GM12873 (cell line): Measurements from ENCODE around the gene KIF23.

Experiments used
- CTCF ChIP-seq: IDR thresholded peaks from 2 replicates; pipeline ENCODE4 v1.5.1; 2012; ENCODE audit warnings: low read depth, mild to moderate bottlenecking, moderate library complexity, low read length, control low read depth; ENCODE audit not compliant: insufficient read depth; ENCODE audit errors: missing control alignments

KIF23 gene

GRCh38 chr15:69380100-69380725, 33.9 kb upstream of the KIF23 start:
- TF ChIP-seq CTCF, result no peak

GRCh38 chr15:69380726-69381105, 33.4 kb upstream of the KIF23 start:
- no peak for TF ChIP-seq CTCF

- TF ChIP-seq CTCF, result no peak
Observed at GRCh38 chr15:69384626-69385598, 29.2 kb upstream of the KIF23 start.

- no peak for TF ChIP-seq CTCF
Observed at GRCh38 chr15:69385831-69386230, 28.3 kb upstream of the KIF23 start.

- TF ChIP-seq CTCF, result no peak
Observed at GRCh38 chr15:69386284-69386683, 27.9 kb upstream of the KIF23 start.

GRCh38 chr15:69388260-69388705, 25.9 kb upstream of the KIF23 start:
- TF ChIP-seq CTCF, result no peak

- no peak for TF ChIP-seq CTCF
Observed at GRCh38 chr15:69389426-69389825, 24.7 kb upstream of the KIF23 start.
